ENCODE data around the gene FOXP4. TPM values are rescaled to one million over a fixed set of nuclear protein-coding genes. Genes with fewer than 3 reads are reported as not detected.

Gene FOXP4
- total and polyA plus RNA-seq, 10 donors, result 3.0 to 12.1 (median 6.5) TPM

DNA sequence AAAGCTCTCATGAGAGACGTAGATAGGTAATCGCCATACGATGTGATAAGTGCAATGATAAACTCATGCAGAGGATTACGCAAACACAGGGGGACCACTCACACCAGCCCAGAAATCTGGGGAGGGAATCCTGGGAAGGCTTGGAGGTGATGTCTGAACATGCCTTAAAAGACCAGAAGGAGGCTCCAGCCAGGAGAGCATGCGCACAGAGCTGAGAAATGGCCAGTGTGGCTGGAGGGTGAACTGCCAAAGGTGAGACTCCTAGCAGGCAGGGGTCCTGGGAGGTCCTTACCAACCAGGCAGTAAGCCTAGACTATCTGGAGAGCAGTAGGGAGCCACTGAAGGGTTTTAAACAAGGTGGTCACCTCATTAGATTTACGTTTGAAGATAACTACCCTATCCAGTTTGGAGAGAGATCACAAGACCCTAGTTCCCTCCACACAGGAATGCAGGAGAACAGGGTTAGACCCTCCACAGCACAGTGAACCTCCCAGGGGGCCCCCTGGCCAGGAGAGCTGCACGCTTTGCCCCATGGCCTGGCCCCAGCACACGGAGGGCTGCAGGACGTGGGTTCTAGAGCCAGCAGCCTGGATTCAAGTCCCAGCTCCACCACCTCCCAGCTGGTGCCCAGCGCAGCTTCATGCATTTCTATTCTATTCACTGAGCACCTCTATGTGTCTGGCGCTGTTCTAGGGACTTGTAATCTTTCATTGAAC, 105.2 kb downstream of the FOXP4 start:
- TF ChIP-seq POLR2AphosphoS5 (IDR thresholded peaks at IDR 0.05) (no peak), POLR2A (IDR thresholded peaks at IDR 0.05) (no peak), CTCF (IDR thresholded peaks at IDR 0.05 in 8 of 11, conservative IDR thresholded peaks at IDR 0.05 in 3 of 11) (no peak)
- H3K4me3 ChIP-seq, result no peak overlapping the region
- DNase-seq, result no peak
- WGBS, 5 donors, result 78 to 90% (median 82%) methylated on average over 11 of the region's 11 CpGs
- no peak overlapping the region for H3K27ac ChIP-seq
- intact Hi-C loops (cut with DNase I; ENCODE audit: low total_unique reads), result no loop called here
- H3K4me1 ChIP-seq, result no peaks in the 10 kb centered on the region
- H3K9me3 ChIP-seq, result no peaks in the 10 kb centered on the region
- H3K36me3 ChIP-seq, result no peaks in the 10 kb centered on the region
- peaks cover 0 to 45% (median 0%) of the 10 kb centered on the region in 7 donors for H3K27me3 ChIP-seq (replicated peaks in 1 of 7)

Small RNAs within 50 kb of the gene (microRNA-seq; reads per million reads assigned to microRNA genes)
- 0 reads per million in 3 donors for gene MIR4641

Small RNAs within 50 kb of the gene (small RNA-seq; reads per million reads assigned to genes)
- 0 reads per million in 4 donors for gene MIR4641

Other genes starting within 250 kb of the FOXP4 start
- not detected for gene NCR2, start 210.8 kb upstream of the FOXP4 start, total RNA-seq
- not detected for gene NCR2, start 210.8 kb upstream of the FOXP4 start, polyA plus RNA-seq
- gene MDFI, start 92.1 kb downstream of the FOXP4 start, total RNA-seq, result under 1 TPM in 2 of 7 donors, not detected in 5; 0.47 to 0.82 TPM
- gene MDFI, start 92.1 kb downstream of the FOXP4 start, polyA plus RNA-seq, result under 1 TPM; 0.28 to 0.68 (median 0.35) TPM
- 10 to 100 TPM; 55.9 to 80.8 (median 75.3) TPM for gene TFEB, start 189.2 kb downstream of the FOXP4 start, total RNA-seq
- gene TFEB, start 189.2 kb downstream of the FOXP4 start, polyA plus RNA-seq, result 100 to 1,000 TPM in 1 of 3 donors, 10 to 100 TPM in 2; 83.5 to 150 (median 97.4) TPM
- gene PGC, start 201.0 kb downstream of the FOXP4 start, total RNA-seq, result not detected
- gene PGC, start 201.0 kb downstream of the FOXP4 start, polyA plus RNA-seq, result under 1 TPM; 0.26 to 0.74 (median 0.48) TPM
- 1 to 10 TPM; 3.7 to 7.3 (median 6.3) TPM for gene FRS3, start 233.5 kb downstream of the FOXP4 start, total RNA-seq
- 1 to 10 TPM; 2.6 to 6.2 (median 4.8) TPM for gene FRS3, start 233.5 kb downstream of the FOXP4 start, polyA plus RNA-seq
- 10 to 100 TPM in 5 of 7 donors, 1 to 10 TPM in 2; 5.4 to 32.8 (median 14.2) TPM for gene PRICKLE4, start 234.4 kb downstream of the FOXP4 start, total RNA-seq
- 1 to 10 TPM in 1 of 3 donors, under 1 TPM in 2; 0.41 to 5.3 (median 0.61) TPM for gene PRICKLE4, start 234.4 kb downstream of the FOXP4 start, polyA plus RNA-seq
- 100 to 1,000 TPM; 110 to 152 (median 135) TPM for gene TOMM6, start 241.3 kb downstream of the FOXP4 start, total RNA-seq
- 100 to 1,000 TPM; 376 to 439 (median 430) TPM for gene TOMM6, start 241.3 kb downstream of the FOXP4 start, polyA plus RNA-seq

Data from spleen (tissue), 11 donors.